Neural cell (in vitro differentiated cells): Measurements from ENCODE around the gene MYO9B. TPM values are rescaled to one million over a fixed set of nuclear protein-coding genes. Genes with fewer than 3 reads are reported as not detected.

Experiments
- H2AFZ ChIP-seq: fragments of 200-600, 300-800 bp; sonication (generic), shearing (Covaris generic); 2 replicates; pipeline ENCODE4 v1.6.0; 2014; ENCODE audit warnings: low read depth, mild to moderate bottlenecking, antibody characterized with exemption, low read length, moderate library complexity
- H3F3A ChIP-seq: fragments of 200-600 bp; shearing (Covaris generic); 2 replicates; pipeline ENCODE4 v1.6.1; 2016; ENCODE audit warnings: mild to moderate bottlenecking, moderate library complexity, mixed read lengths, antibody characterized with exemption, low read length; ENCODE audit not compliant: insufficient read depth, poor library complexity, severe bottlenecking
- H3K27ac ChIP-seq: fragments of 200-600, 300-800 bp; sonication (generic), shearing (Covaris generic); 2 replicates; pipeline ENCODE4 v1.5.1; 2014; ENCODE audit warnings: mild to moderate bottlenecking, low read length, moderate library complexity
- H3K27me3 ChIP-seq: fragments of 300-800, 200-600 bp; sonication (generic), shearing (Covaris generic); 2 replicates; pipeline ENCODE4 v1.6.0; 2014; ENCODE audit warnings: mild to moderate bottlenecking, low read depth, low read length, moderate library complexity; ENCODE audit not compliant: insufficient read depth
- H3K36me3 ChIP-seq: fragments of 300-800, 200-600 bp; sonication (generic), shearing (Covaris generic); 2 replicates; pipeline ENCODE4 v1.5.1; 2014; ENCODE audit warnings: mild to moderate bottlenecking, antibody characterized with exemption, low read length, moderate library complexity; ENCODE audit not compliant: insufficient read depth
- H3K4me2 ChIP-seq: fragments of 300-800, 200-600 bp; sonication (generic), shearing (Covaris generic); 2 replicates; pipeline ENCODE4 v1.6.0; 2014; ENCODE audit warnings: mild to moderate bottlenecking, low read length
- H3K4me3 ChIP-seq: fragments of 300-800, 200-600 bp; sonication (generic), shearing (Covaris generic); 2 replicates; pipeline ENCODE4 v1.5.1; 2014; ENCODE audit warnings: mild to moderate bottlenecking, low read length, moderate library complexity
- H3K79me2 ChIP-seq: fragments of 200-600 bp; shearing (Covaris generic); replicated peaks from 2 replicates; pipeline ENCODE4 v1.6.0; 2014; ENCODE audit warnings: mild to moderate bottlenecking, low read length, moderate library complexity; ENCODE audit not compliant: insufficient read depth
- H3K9ac ChIP-seq: fragments of 300-800, 200-600 bp; sonication (generic), shearing (Covaris generic); 2 replicates; pipeline ENCODE4 v1.6.1; 2016; ENCODE audit warnings: mild to moderate bottlenecking, low read length, mixed read lengths
- H3K9me2 ChIP-seq: fragments of 200-600 bp; shearing (Covaris generic); 2 replicates; pipeline ENCODE4 v1.6.1; 2016; ENCODE audit warnings: mild to moderate bottlenecking, low read length, mixed read lengths; ENCODE audit not compliant: insufficient read depth
- H3K9me3 ChIP-seq: fragments of 200-600, 300-800 bp; sonication (generic), shearing (Covaris generic); 2 replicates; pipeline ENCODE4 v1.6.1; 2016; ENCODE audit warnings: mild to moderate bottlenecking, mixed run types, low read length, moderate library complexity, mixed read lengths
- H4K20me1 ChIP-seq: fragments of 200-600 bp; shearing (Covaris generic); 2 replicates; pipeline ENCODE4 v1.6.1; 2016; ENCODE audit warnings: mild to moderate bottlenecking, mixed run types; ENCODE audit not compliant: insufficient read depth
- CTCF ChIP-seq: fragments of 450-650 bp; IDR thresholded peaks from 2 replicates; pipeline ENCODE4 v1.5.1; 2014; ENCODE audit warnings: antibody characterized with exemption, mild to moderate bottlenecking, moderate library complexity; ENCODE audit not compliant: poor library complexity, severe bottlenecking
- EP300 ChIP-seq: fragments of 450-650 bp; conservative IDR thresholded peaks from 2 replicates; pipeline ENCODE4 v1.6.1; 2014; ENCODE audit warnings: antibody characterized with exemption, mild to moderate bottlenecking, moderate library complexity; ENCODE audit not compliant: poor library complexity, severe bottlenecking
- EZH2 ChIP-seq: fragments of 200-600, 300-800 bp; shearing (Covaris generic), sonication (generic); IDR thresholded peaks from 2 replicates; pipeline ENCODE4 v1.6.1; 2014; ENCODE audit warnings: antibody characterized with exemption, low read length, borderline replicate concordance, mild to moderate bottlenecking; ENCODE audit not compliant: insufficient read depth, poor library complexity, severe bottlenecking
- MXI1 ChIP-seq: fragments of 450-650 bp; conservative IDR thresholded peaks from 2 replicates; pipeline ENCODE4 v1.6.1; 2014; ENCODE audit warnings: antibody characterized with exemption, mild to moderate bottlenecking; ENCODE audit not compliant: poor library complexity, severe bottlenecking
- POLR2AphosphoS5 ChIP-seq: IDR thresholded peaks from 2 replicates; pipeline ENCODE4 v1.6.1; 2012
- RAD21 ChIP-seq: fragments of 450-650 bp; conservative IDR thresholded peaks from 2 replicates; pipeline ENCODE4 v1.6.1; 2014; ENCODE audit warnings: antibody characterized with exemption, mild to moderate bottlenecking, moderate library complexity
- REST ChIP-seq: IDR thresholded peaks from 2 replicates; pipeline ENCODE4 v1.6.1; 2012; ENCODE audit warnings: borderline replicate concordance
- SMC3 ChIP-seq: fragments of 450-650 bp; conservative IDR thresholded peaks from 2 replicates; pipeline ENCODE4 v1.6.1; 2014; ENCODE audit warnings: antibody characterized with exemption, mild to moderate bottlenecking, moderate library complexity; ENCODE audit not compliant: poor library complexity
- TAF1 ChIP-seq: IDR thresholded peaks from 2 replicates; pipeline ENCODE4 v1.6.1; 2012; ENCODE audit warnings: low read depth
- polyA plus RNA-seq: library from polyadenylated mRNA; depleted of rRNA; stranded (reverse); fragments of >200 nt; gene quantifications from 2 replicates; pipeline ENCODE4 v1.2.3, GENCODE V29; 2014

The MYO9B gene
- polyA plus RNA-seq, 1 donor from 2014 or later: 27.2 TPM

GRCh38 chr19:17116996-17117702, 41.6 kb downstream of the MYO9B start:
- Histone ChIP-seq H3K36me3 (no peaks in the 10 kb centered on the region), H3K9me2 (no peaks in the 10 kb centered on the region), H3F3A (no peaks in the 10 kb centered on the region), H3K27ac (no peak overlapping the region), H3K9me3 (no peaks in the 10 kb centered on the region), H3K27me3 (no peaks in the 10 kb centered on the region), H2AFZ (no peak overlapping the region), H3K4me3 (no peak overlapping the region), H3K9ac (no peak overlapping the region), H4K20me1 (no peaks in the 10 kb centered on the region), H3K4me2 (no peak overlapping the region), H3K79me2 (no peaks in the 10 kb centered on the region)
- TF ChIP-seq SMC3 (no peak), TAF1 (no peak), CTCF (no peak), EP300 (no peak), POLR2AphosphoS5 (no peak), MXI1 (no peak)

GRCh38 chr19:17118957-17119356, 43.4 kb downstream of the MYO9B start:
- H3K27me3 ChIP-seq: no peaks in the 10 kb centered on the region
- no peaks in the 10 kb centered on the region for H4K20me1 ChIP-seq
- no peaks in the 10 kb centered on the region for H3F3A ChIP-seq
- H3K9me3 ChIP-seq: no peaks in the 10 kb centered on the region
- H3K9ac ChIP-seq: no peak overlapping the region
- no peak overlapping the region for H2AFZ ChIP-seq
- no peak overlapping the region for H3K4me2 ChIP-seq
- no peaks in the 10 kb centered on the region for H3K36me3 ChIP-seq
- H3K79me2 ChIP-seq: no peaks in the 10 kb centered on the region
- no peak overlapping the region for H3K27ac ChIP-seq
- TF ChIP-seq EP300 (no peak), TAF1 (no peak), POLR2AphosphoS5 (no peak), MXI1 (no peak), CTCF (no peak), RAD21 (no peak), REST (no peak), SMC3 (no peak), EZH2 (no peak)
- H3K9me2 ChIP-seq: no peaks in the 10 kb centered on the region
- H3K4me3 ChIP-seq: no peak overlapping the region
